Right atrium auricular region (tissue), 2 donors: ENCODE data around the gene SULT1A2. TPM values are rescaled to one million over a fixed set of nuclear protein-coding genes. Genes with fewer than 3 reads are reported as not detected.
"Not testable (repeated sequence)": the region's sequence is repeated elsewhere in the genome, so short reads cannot be mapped to it uniquely, and the experiment has no call there.

Experiments
- DNase-seq: peaks from one replicate; pipeline ENCODE4 v3.0.0-alpha.2; 2019; ENCODE audit warnings: low spot score
- H3K27ac ChIP-seq, 2 donors: fragments of 200-600 bp; sonication (generic); 1 replicate in 1 of 2; 2 replicates in 1 of 2; pipeline ENCODE4 v1.5.1; 2016 to 2019
- H3K27me3 ChIP-seq, 2 donors: fragments of 200-600 bp; sonication (generic); one replicate each; pipeline versions ENCODE4 v1.5.1 to v1.6.0; 2017 to 2019
- H3K36me3 ChIP-seq: fragments of 200-600 bp; sonication (generic); one replicate; pipeline ENCODE4 v1.5.1; 2016
- H3K4me1 ChIP-seq, 2 donors: fragments of 200-600 bp; sonication (generic); one replicate each; pipeline versions ENCODE4 v1.5.1 to v1.6.0; 2017 to 2019
- H3K4me3 ChIP-seq, 2 donors: fragments of 200-600 bp; sonication (generic); 1 replicate in 1 of 2; 2 replicates in 1 of 2; pipeline ENCODE4 v1.5.1; 2017 to 2019; ENCODE audit warnings: mild to moderate bottlenecking in 1 of 2, moderate library complexity in 1 of 2
- H3K9me3 ChIP-seq, 2 donors: fragments of 200-600 bp; sonication (generic); one replicate each; pipeline ENCODE4 v1.5.1; 2019
- CTCF ChIP-seq, 2 donors: fragments of 200-600 bp; sonication (generic); IDR thresholded peaks; one replicate each; pipeline ENCODE4 v1.5.1; 2019; ENCODE audit warnings: antibody characterized with exemption in 2 of 2
- total RNA-seq, 2 donors: library from RNA; depleted of rRNA; stranded (reverse); fragments of >200 nt; gene quantifications; one replicate each; pipeline ENCODE4 v1.1.0, GENCODE V29; 2016

Gene SULT1A2
- total RNA-seq, 2 donors from 2014 or later, result 1.9 to 2.7 TPM

GRCh38 chr16:28621481-28622155 lies 24.8 kb upstream of the SULT1A2 start:
- Histone ChIP-seq H3K9me3 (no peaks in the 10 kb centered on the region), H3K27ac (no peak overlapping the region), H3K36me3 (no peaks in the 10 kb centered on the region), H3K4me1 (peaks cover 0 to 7% of the 10 kb centered on the region in 2 donors), H3K4me3 (no peak overlapping the region), H3K27me3 (no peaks in the 10 kb centered on the region)
- TF ChIP-seq CTCF (IDR thresholded peaks at IDR 0.05), result no peak
- no peak for DNase-seq

GRCh38 chr16:28620316-28620715 lies 23.5 kb upstream of the SULT1A2 start:
- H3K27ac ChIP-seq, H3K27me3 ChIP-seq, DNase-seq, H3K36me3 ChIP-seq, H3K4me3 ChIP-seq, H3K4me1 ChIP-seq, H3K9me3 ChIP-seq: not testable (repeated sequence)

- no peaks in the 10 kb centered on the region for H3K4me1 ChIP-seq
- H3K36me3 ChIP-seq, result no peaks in the 10 kb centered on the region
- no peak overlapping the region for H3K4me3 ChIP-seq
- no peak overlapping the region for H3K27ac ChIP-seq
- no peak for DNase-seq
- H3K27me3 ChIP-seq, result no peaks in the 10 kb centered on the region
- TF ChIP-seq CTCF (IDR thresholded peaks at IDR 0.05), result no peak
- no peaks in the 10 kb centered on the region for H3K9me3 ChIP-seq
These were observed 21.0 kb upstream of the SULT1A2 start for GRCh38 chr16:28617874-28618273.

- H3K9me3 ChIP-seq, result no peaks in the 10 kb centered on the region
These were observed 19.8 kb upstream of the SULT1A2 start for GRCh38 chr16:28616636-28617035.

GRCh38 chr16:28616224-28616577 lies 19.4 kb upstream of the SULT1A2 start:
- H3K36me3 ChIP-seq, H3K27me3 ChIP-seq, DNase-seq, H3K4me3 ChIP-seq, H3K27ac ChIP-seq, H3K9me3 ChIP-seq, H3K4me1 ChIP-seq: not testable (repeated sequence)

More at GRCh38 chr16:28616636-28617035, 19.8 kb upstream of the SULT1A2 start:
- DNase-seq, result no peak
- no peak for TF ChIP-seq CTCF (IDR thresholded peaks at IDR 0.05)
- H3K36me3 ChIP-seq, result no peaks in the 10 kb centered on the region
- no peak overlapping the region for H3K4me3 ChIP-seq
- H3K27ac ChIP-seq, result no peak overlapping the region
- no peaks in the 10 kb centered on the region for H3K4me1 ChIP-seq
- H3K27me3 ChIP-seq, result no peaks in the 10 kb centered on the region

- peak; percentile 72 to 76 for TF ChIP-seq CTCF (IDR thresholded peaks at IDR 0.05)
- H3K9me3 ChIP-seq, H3K36me3 ChIP-seq, H3K27me3 ChIP-seq, H3K4me1 ChIP-seq, H3K27ac ChIP-seq, H3K4me3 ChIP-seq: not testable (repeated sequence)
- peak; percentile 76 for DNase-seq
These were observed 18.8 kb upstream of the SULT1A2 start for GRCh38 chr16:28615486-28616223.

GRCh38 chr16:28614561-28614960 lies 17.7 kb upstream of the SULT1A2 start:
- H3K9me3 ChIP-seq, H3K27me3 ChIP-seq, H3K4me3 ChIP-seq, H3K36me3 ChIP-seq, H3K27ac ChIP-seq: not testable (repeated sequence)
- peaks cover 0 to 13% of the 10 kb centered on the region in 2 donors for H3K4me1 ChIP-seq
- DNase-seq, result peak; percentile 55

- not testable (repeated sequence) for DNase-seq, H3K9me3 ChIP-seq, H3K27ac ChIP-seq, H3K36me3 ChIP-seq, H3K27me3 ChIP-seq, H3K4me3 ChIP-seq
- peaks cover 0 to 19% of the 10 kb centered on the region in 2 donors for H3K4me1 ChIP-seq
These were observed 17.1 kb upstream of the SULT1A2 start for GRCh38 chr16:28613912-28614311.

- DNase-seq, H3K9me3 ChIP-seq, H3K4me3 ChIP-seq, H3K27ac ChIP-seq, H3K27me3 ChIP-seq, H3K36me3 ChIP-seq: not testable (repeated sequence)
- peaks cover 0 to 22% of the 10 kb centered on the region in 2 donors for H3K4me1 ChIP-seq
These were observed 15.8 kb upstream of the SULT1A2 start for GRCh38 chr16:28612359-28613280.
